WI38 (cell line): Measurements from ENCODE around the gene ZDHHC6.
"Not testable (repeated sequence)": the region's sequence is repeated elsewhere in the genome, so short reads cannot be mapped to it uniquely, and the experiment has no call there.

Experiments used
- H3K4me3 ChIP-seq: 2 replicates; pipeline ENCODE4 v1.5.1; 2011; ENCODE audit warnings: low read depth, mild to moderate bottlenecking, control low read depth, low read length
- TF ChIP-seq, protein P1 (sequence below): IDR thresholded peaks from 2 replicates; pipeline ENCODE4 v1.5.1; 2012; ENCODE audit warnings: low read depth, mild to moderate bottlenecking, control low read depth, low read length

Gene ZDHHC6

DNA sequence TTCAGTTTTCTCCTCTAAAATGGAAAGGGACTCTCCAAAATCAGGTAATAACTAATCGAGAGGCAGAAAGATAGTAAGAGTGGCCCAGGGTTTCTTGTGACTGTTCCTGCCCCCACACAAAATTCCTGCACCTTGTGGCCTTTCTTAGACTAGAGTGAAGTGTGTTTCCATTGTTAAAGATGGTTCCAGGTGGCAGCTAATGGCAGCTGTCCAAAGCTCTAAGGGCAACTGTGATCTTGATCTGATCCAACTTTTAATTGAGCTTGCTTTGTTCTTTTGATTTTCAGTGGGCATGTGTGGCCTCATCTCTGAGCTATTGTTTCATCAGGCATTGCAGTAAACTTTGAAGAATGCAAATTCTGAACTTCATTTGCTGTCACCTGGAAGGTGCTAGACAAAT lies 53.4 kb downstream of the ZDHHC6 start:
- TF ChIP-seq, protein P1, sequence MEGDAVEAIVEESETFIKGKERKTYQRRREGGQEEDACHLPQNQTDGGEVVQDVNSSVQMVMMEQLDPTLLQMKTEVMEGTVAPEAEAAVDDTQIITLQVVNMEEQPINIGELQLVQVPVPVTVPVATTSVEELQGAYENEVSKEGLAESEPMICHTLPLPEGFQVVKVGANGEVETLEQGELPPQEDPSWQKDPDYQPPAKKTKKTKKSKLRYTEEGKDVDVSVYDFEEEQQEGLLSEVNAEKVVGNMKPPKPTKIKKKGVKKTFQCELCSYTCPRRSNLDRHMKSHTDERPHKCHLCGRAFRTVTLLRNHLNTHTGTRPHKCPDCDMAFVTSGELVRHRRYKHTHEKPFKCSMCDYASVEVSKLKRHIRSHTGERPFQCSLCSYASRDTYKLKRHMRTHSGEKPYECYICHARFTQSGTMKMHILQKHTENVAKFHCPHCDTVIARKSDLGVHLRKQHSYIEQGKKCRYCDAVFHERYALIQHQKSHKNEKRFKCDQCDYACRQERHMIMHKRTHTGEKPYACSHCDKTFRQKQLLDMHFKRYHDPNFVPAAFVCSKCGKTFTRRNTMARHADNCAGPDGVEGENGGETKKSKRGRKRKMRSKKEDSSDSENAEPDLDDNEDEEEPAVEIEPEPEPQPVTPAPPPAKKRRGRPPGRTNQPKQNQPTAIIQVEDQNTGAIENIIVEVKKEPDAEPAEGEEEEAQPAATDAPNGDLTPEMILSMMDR = no peak

DNA sequence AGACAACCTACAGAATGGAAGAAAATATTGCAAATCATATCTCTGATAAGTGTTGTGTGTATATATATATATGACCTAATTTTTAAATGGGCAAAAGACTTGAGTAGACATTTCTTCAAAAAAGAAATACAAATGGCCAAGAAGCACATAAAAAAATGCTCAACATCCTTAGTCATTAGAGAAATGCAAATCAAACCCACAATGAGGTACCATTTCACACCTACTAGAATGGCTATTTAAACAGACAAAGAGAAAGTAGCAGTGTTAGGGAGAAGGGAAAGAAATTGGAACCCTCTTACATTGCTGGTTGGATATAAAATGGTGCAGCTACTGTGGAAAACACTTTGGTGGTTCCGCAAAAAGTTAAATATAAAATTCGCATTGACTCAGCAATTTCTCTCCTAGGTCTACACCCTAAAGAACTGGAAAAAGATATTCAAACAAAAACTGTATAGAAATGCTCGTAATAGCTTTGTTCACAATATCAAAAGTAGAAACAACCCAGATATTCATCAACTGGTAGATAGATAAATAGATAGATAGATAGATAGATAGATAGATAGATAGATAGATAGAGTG lies 56.5 kb downstream of the ZDHHC6 start:
- TF ChIP-seq, protein P1 = no peak
- H3K4me3 ChIP-seq = no peak overlapping the region

More for the DNA sequence above, 53.4 kb downstream of the ZDHHC6 start:
- no peak overlapping the region for H3K4me3 ChIP-seq

DNA sequence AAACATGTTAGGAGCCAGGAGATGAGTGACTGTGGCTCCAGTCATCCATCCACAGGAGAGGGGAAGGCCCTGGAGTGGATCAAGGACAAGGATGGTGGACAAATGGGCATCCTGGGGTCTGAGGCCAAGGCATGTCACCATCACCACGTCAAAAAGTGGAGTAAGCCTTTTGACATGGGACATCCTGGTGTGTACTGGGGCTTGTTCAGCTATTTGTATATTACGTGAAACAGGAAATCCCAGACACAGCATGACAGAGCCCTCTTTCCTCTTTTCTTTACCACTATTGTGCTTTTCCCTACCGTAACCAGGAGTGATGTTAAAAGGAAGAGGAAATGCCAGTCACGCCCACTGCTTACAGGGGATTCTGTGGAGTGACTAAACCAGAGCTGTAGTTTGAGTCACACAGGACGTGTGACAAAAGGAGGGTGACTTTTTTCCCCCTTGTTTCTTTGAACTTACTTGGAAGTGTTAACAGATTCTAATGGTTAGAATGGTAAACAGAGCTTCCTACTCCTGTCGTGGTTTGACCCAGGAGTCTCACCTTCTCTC lies 57.4 kb downstream of the ZDHHC6 start:
- H3K4me3 ChIP-seq = no peak overlapping the region

DNA sequence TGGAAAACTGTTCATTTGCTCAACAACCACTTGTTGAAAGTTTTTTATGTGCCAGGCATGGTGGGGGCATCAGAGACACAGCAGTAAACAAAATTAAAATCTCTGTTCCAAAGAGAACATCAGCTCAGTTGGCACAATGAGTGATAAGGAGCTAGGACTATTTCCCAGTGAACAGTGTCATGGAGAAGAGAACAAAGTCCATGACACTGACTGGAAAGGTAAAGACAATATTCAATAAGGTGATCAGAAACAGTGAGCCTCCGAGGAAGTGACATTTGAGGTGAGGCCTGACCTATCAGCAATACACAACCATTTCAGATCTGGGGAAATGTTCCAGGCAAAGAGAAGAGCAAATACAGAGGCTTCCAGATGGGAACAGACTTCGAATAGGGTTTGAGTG lies 58.2 kb downstream of the ZDHHC6 start:
- TF ChIP-seq, protein P1 = no peak
- no peak overlapping the region for H3K4me3 ChIP-seq

More for the DNA sequence above, 57.4 kb downstream of the ZDHHC6 start:
- TF ChIP-seq, protein P1 = no peak

DNA sequence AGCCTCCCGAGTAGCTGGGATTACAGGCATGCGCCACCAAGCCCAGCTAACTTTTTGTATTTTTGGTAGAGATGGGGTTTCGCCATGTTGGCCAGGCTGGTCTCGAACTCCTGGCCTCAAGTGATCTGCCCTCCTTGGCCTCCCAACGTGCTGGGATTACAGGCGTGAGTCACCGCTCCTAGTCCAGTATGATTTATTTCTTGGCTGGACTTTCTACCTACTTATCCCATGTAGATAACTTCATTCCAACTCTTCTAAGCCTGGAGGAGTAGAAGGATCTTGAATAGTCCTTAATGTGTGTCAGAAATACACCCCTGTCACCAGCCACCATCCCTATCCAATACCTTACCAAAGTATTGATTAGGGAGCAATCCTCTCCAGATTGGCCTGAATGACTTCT lies 58.7 kb downstream of the ZDHHC6 start:
- not testable (repeated sequence) for H3K4me3 ChIP-seq

DNA sequence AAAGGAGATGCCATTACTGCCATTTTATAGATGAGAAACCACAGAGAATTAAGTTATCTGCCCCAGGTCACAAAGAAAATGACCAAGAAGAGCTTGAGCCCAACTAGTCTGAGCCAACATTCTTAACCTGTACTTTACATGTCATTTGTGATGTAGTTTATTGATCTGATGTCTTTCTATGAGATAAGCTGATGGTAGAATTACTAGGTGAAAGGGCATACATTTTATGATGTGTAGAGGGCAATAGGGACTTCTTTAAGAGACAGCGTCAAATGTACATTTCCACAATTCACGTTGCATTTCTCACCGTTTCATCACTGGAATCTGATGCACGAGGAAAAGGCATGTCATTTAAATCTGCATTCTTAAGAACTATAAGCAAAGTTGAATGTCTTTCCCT lies 61.5 kb downstream of the ZDHHC6 start:
- no peak overlapping the region for H3K4me3 ChIP-seq
- TF ChIP-seq, protein P1 = no peak

DNA sequence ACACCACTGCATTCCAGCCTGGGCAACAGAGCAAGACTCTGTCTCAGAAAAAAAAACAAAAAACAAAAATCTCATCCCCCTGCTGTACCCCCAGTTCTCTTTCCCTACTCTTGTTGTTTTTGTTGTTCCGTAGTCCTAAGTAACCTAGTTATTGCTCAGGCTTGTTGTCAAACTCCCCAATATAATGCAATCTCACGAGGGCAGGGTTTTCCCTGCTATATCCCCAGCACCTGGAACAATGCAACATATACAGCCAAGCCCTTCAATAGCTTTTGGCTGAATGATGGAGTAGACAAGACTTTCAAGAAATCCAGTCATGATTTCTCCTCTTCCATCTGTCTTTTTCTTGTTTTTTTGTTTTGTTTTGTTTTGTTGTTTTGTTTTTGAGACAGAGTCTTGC lies 62.6 kb downstream of the ZDHHC6 start:
- TF ChIP-seq, protein P1 = no peak
- no peak overlapping the region for H3K4me3 ChIP-seq

DNA sequence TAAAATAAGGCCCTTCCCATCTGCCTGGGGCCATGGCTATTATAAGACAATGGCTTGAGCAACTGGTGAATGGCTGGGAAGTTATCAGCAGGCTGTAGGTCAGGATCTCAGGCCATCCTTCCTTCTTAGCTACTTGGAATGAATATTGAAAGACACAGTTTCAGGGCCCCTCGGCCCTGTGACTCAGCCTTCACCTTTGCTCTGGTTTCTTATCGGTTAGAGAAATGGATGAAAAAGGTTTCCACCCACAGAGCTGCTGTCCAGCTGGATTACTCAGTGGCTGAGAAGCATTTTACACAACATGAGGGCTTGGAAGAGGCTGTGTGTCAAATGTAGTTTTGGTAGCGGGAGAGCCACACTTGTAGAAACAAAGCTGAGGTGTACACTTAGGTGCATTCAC lies 63.4 kb downstream of the ZDHHC6 start:
- no peak overlapping the region for H3K4me3 ChIP-seq
- TF ChIP-seq, protein P1 = no peak
